Measurements from ENCODE around the gene DNAJC17. TPM values are rescaled to one million over a fixed set of nuclear protein-coding genes. Genes with fewer than 3 reads are reported as not detected.

DNAJC17 gene
- total RNA-seq, 1 experiment from 2014 or later: 34.5 TPM

GRCh38 chr15:40838756-40839155, 31.5 kb upstream of the DNAJC17 start:
- intact Hi-C loops (cut with micrococcal nuclease; ENCODE audit: unreplicated experiment): no loop called here
- no peak overlapping the region for H3K27ac ChIP-seq (ENCODE audit: low read depth, low read length, poor library complexity, severe bottlenecking)
- H3K9me3 ChIP-seq (ENCODE audit: low read depth, low read length, poor library complexity, severe bottlenecking): no peaks in the 10 kb centered on the region
- no peaks in the 10 kb centered on the region for H3K4me1 ChIP-seq (ENCODE audit: insufficient read depth, low read length, poor library complexity, severe bottlenecking)
- no peaks in the 10 kb centered on the region for H3K36me3 ChIP-seq (ENCODE audit: insufficient read depth, low read length, poor library complexity, severe bottlenecking)
- BruUV-seq (replicated peaks): no TSS peak
- ChIA-PET POLR2A (ENCODE audit: low non-redundant PET) (no interaction called here), CTCF (no interaction called here)
- TF ChIP-seq CTCF (conservative IDR thresholded peaks at IDR 0.05; ENCODE audit: low read depth, low read length) (no peak), EZH2 (IDR thresholded peaks at IDR 0.05; ENCODE audit: borderline replicate concordance, low read depth, low read length, poor library complexity, severe bottlenecking) (no peak)
- H3K4me3 ChIP-seq (ENCODE audit: low read depth, low read length, poor library complexity, severe bottlenecking): no peak overlapping the region
- DNase-seq (ENCODE audit: low spot score): no peak
- H3K27me3 ChIP-seq (replicated peaks; ENCODE audit: insufficient read depth, low read depth, low read length, poor library complexity): peaks cover 9% of the 10 kb centered on the region

DNA sequence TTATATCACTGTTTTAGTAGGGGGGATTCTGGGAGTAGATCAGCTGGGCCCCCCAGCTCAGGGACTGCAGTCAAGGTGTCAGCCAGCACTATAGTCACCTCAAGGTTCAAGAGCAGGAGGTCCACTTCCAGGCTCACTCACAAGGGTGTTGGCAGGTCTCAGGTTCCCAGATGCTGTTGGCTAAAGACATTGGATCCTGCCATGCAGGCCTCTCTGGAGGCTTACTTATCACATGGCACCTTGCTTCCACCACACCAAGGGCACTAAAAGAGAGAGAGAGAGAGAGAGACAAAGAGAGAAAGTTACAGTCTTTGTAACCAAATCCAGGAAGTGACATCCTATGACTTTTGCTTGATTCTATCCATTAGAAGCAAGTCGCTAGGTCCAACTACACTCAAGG, 28.7 kb upstream of the DNAJC17 start:
- CTCF ChIA-PET: no interaction called here
- DNase-seq (ENCODE audit: low spot score): no peak
- Histone ChIP-seq H3K9me3 (ENCODE audit: low read depth, low read length, poor library complexity, severe bottlenecking) (no peaks in the 10 kb centered on the region), H3K27ac (ENCODE audit: low read depth, low read length, poor library complexity, severe bottlenecking) (no peak overlapping the region), H3K27me3 (replicated peaks; ENCODE audit: insufficient read depth, low read depth, low read length, poor library complexity) (no peaks in the 10 kb centered on the region), H3K4me1 (ENCODE audit: insufficient read depth, low read length, poor library complexity, severe bottlenecking) (no peaks in the 10 kb centered on the region), H3K4me3 (ENCODE audit: low read depth, low read length, poor library complexity, severe bottlenecking) (no peak overlapping the region), H3K36me3 (ENCODE audit: insufficient read depth, low read length, poor library complexity, severe bottlenecking) (no peaks in the 10 kb centered on the region)
- intact Hi-C loops (cut with micrococcal nuclease; ENCODE audit: unreplicated experiment): no loop called here
- POLR2A ChIA-PET (ENCODE audit: low non-redundant PET): no interaction called here
- BruUV-seq (replicated peaks): no TSS peak
- TF ChIP-seq CTCF (conservative IDR thresholded peaks at IDR 0.05; ENCODE audit: low read depth, low read length): no peak
- TF ChIP-seq EZH2 (IDR thresholded peaks at IDR 0.05; ENCODE audit: borderline replicate concordance, low read depth, low read length, poor library complexity, severe bottlenecking): no peak

DNA sequence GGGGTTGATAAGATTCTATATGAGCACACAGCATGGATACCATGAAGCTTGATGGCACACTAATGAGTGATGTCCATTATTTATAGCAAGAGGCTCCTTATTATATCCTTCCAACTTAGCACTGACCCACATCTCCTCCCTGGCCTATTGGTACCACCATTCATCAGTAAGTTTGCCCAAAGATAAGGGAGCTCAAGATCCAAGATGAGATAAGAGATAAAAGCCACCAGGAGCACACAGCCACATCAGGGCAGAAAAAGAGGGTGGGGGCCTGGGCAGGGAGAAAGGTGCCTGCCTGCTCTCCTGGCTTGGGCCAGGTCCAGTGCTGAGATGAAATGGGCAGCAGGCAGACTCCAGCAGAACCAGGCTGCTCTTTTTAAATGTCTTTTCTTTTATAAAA, 25.6 kb upstream of the DNAJC17 start:
- Histone ChIP-seq H3K9me3 (ENCODE audit: low read depth, low read length, poor library complexity, severe bottlenecking) (no peaks in the 10 kb centered on the region), H3K27ac (ENCODE audit: low read depth, low read length, poor library complexity, severe bottlenecking) (no peak overlapping the region), H3K27me3 (replicated peaks; ENCODE audit: insufficient read depth, low read depth, low read length, poor library complexity) (no peaks in the 10 kb centered on the region), H3K4me1 (ENCODE audit: insufficient read depth, low read length, poor library complexity, severe bottlenecking) (no peaks in the 10 kb centered on the region), H3K36me3 (ENCODE audit: insufficient read depth, low read length, poor library complexity, severe bottlenecking) (no peaks in the 10 kb centered on the region), H3K4me3 (ENCODE audit: low read depth, low read length, poor library complexity, severe bottlenecking) (no peak overlapping the region)
- intact Hi-C loops (cut with micrococcal nuclease; ENCODE audit: unreplicated experiment): no loop called here
- TF ChIP-seq CTCF (conservative IDR thresholded peaks at IDR 0.05; ENCODE audit: low read depth, low read length) (no peak), EZH2 (IDR thresholded peaks at IDR 0.05; ENCODE audit: borderline replicate concordance, low read depth, low read length, poor library complexity, severe bottlenecking) (no peak)
- CTCF ChIA-PET: no interaction called here
- POLR2A ChIA-PET (ENCODE audit: low non-redundant PET): no interaction called here
- no peak for DNase-seq (ENCODE audit: low spot score)
- BruUV-seq (replicated peaks): no TSS peak

All from A673 (cell line).